Activated effector memory CD4-positive, alpha-beta T cell treated with Interleukin-2 at 50 U/mL for 16 hours (primary cell): ENCODE data around the gene RAB43.

Source experiments
- DNase-seq: peaks from one replicate; pipeline ENCODE4 v3.0.0-alpha.2; 2020

The RAB43 gene

GRCh38 chr3:129060276-129061022 lies 61.2 kb downstream of the RAB43 start, which contains the start of gene GP9:
Gene GP9, plus strand, starts transcription at chr3:129060779. Its CDS starts 961 bp downstream, at chr3:129061740.
- no peak for DNase-seq

GRCh38 chr3:129059311-129059958 lies 62.2 kb downstream of the RAB43 start:
- no peak for DNase-seq

GRCh38 chr3:129058441-129059200 lies 63.0 kb downstream of the RAB43 start:
- DNase-seq: no peak

- DNase-seq: no peak
These were observed 64.4 kb downstream of the RAB43 start for GRCh38 chr3:129057249-129057648.

- DNase-seq: no peak
These were observed 65.0 kb downstream of the RAB43 start for GRCh38 chr3:129056451-129057173.

- DNase-seq: no peak
These were observed 66.9 kb downstream of the RAB43 start for GRCh38 chr3:129054605-129055104.

- DNase-seq: no peak
These were observed 68.9 kb downstream of the RAB43 start for GRCh38 chr3:129052675-129053074.

- DNase-seq: no peak
These were observed 69.7 kb downstream of the RAB43 start for GRCh38 chr3:129051871-129052340.

GRCh38 chr3:129050556-129051295 lies 70.9 kb downstream of the RAB43 start:
- no peak for DNase-seq

- DNase-seq: no peak
These were observed 74.1 kb downstream of the RAB43 start for GRCh38 chr3:129047553-129047839.

GRCh38 chr3:129046732-129047552 lies 74.7 kb downstream of the RAB43 start:
- no peak for DNase-seq

GRCh38 chr3:129046037-129046731 lies 75.4 kb downstream of the RAB43 start:
- no peak for DNase-seq

GRCh38 chr3:129045675-129046036 lies 75.9 kb downstream of the RAB43 start:
- peak; percentile 14 for DNase-seq

GRCh38 chr3:129040579-129041300 lies 80.9 kb downstream of the RAB43 start:
- no peak for DNase-seq

- DNase-seq: no peak
These were observed 81.6 kb downstream of the RAB43 start for GRCh38 chr3:129040039-129040336.

- DNase-seq: no peak
These were observed 82.1 kb downstream of the RAB43 start for GRCh38 chr3:129039271-129040038.

GRCh38 chr3:129038121-129038855 lies 83.3 kb downstream of the RAB43 start:
- DNase-seq: no peak
